Activated naive CD4-positive, alpha-beta T cell treated with anti-CD3 and anti-CD28 coated beads, Interleukin-2, amount 50 U/mL, for 72 hours (primary cell): ENCODE measurements around the gene ELP1. TPM values are rescaled to one million over a fixed set of nuclear protein-coding genes. Genes with fewer than 3 reads are reported as not detected.
A peak's percentile ranks its signal among the peaks of the same experiment; 100 is the strongest.
"Not testable (repeated sequence)": the region's sequence is repeated elsewhere in the genome, so short reads cannot be mapped to it uniquely, and the experiment has no call there.

ENCODE experiments used
- ATAC-seq, 2 donors: fragments of 150-1000 bp; cut with Tn5 transposase; 2 replicates each; pipeline ENCODE4 v1.10.0; 2021; ENCODE audit warnings: mild to moderate bottlenecking in 2 of 2, moderate library complexity in 2 of 2
- DNase-seq, 2 donors: peaks; one replicate each; pipeline ENCODE4 v3.0.0; 2021 to 2022; ENCODE audit warnings: low spot score in 2 of 2
- H3K27ac Mint-ChIP-seq, 2 donors: one replicate each; pipeline ENCODE4 v1.8.0; 2022; ENCODE audit warnings: mild to moderate bottlenecking in 2 of 2, mixed read lengths in 2 of 2
- H3K36me3 Mint-ChIP-seq, 2 donors: one replicate each; pipeline ENCODE4 v1.8.0; 2022; ENCODE audit warnings: mixed read lengths in 2 of 2
- H3K9me3 Mint-ChIP-seq, 2 donors: one replicate each; pipeline ENCODE4 v1.8.0; 2022; ENCODE audit warnings: mixed read lengths in 2 of 2
- total RNA-seq, 2 donors: library from RNA; stranded (reverse); gene quantifications; one replicate each; pipeline ENCODE4 v1.2.3, GENCODE V29; 2022

Gene ELP1, protein sequence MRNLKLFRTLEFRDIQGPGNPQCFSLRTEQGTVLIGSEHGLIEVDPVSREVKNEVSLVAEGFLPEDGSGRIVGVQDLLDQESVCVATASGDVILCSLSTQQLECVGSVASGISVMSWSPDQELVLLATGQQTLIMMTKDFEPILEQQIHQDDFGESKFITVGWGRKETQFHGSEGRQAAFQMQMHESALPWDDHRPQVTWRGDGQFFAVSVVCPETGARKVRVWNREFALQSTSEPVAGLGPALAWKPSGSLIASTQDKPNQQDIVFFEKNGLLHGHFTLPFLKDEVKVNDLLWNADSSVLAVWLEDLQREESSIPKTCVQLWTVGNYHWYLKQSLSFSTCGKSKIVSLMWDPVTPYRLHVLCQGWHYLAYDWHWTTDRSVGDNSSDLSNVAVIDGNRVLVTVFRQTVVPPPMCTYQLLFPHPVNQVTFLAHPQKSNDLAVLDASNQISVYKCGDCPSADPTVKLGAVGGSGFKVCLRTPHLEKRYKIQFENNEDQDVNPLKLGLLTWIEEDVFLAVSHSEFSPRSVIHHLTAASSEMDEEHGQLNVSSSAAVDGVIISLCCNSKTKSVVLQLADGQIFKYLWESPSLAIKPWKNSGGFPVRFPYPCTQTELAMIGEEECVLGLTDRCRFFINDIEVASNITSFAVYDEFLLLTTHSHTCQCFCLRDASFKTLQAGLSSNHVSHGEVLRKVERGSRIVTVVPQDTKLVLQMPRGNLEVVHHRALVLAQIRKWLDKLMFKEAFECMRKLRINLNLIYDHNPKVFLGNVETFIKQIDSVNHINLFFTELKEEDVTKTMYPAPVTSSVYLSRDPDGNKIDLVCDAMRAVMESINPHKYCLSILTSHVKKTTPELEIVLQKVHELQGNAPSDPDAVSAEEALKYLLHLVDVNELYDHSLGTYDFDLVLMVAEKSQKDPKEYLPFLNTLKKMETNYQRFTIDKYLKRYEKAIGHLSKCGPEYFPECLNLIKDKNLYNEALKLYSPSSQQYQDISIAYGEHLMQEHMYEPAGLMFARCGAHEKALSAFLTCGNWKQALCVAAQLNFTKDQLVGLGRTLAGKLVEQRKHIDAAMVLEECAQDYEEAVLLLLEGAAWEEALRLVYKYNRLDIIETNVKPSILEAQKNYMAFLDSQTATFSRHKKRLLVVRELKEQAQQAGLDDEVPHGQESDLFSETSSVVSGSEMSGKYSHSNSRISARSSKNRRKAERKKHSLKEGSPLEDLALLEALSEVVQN (N-terminal part only)
- total RNA-seq = 10 to 100 TPM; 22.0 to 32.4 TPM

GRCh38 chr9:108933718-108934322 is at the start of gene ELP1:
ELP1 (minus strand) TSS chr9:108934124; CDS start chr9:108931146, 2,978 bp downstream.
- H3K9me3 Mint-ChIP-seq = no peaks in the 10 kb centered on the region
- peaks cover 0 to 17% of the 10 kb centered on the region in 2 donors for H3K36me3 Mint-ChIP-seq
- DNase-seq (peak; percentile 87 to 91), ATAC-seq (peak; percentile 91 to 93)
- peak within 1 kb of the TSS; percentile 98 to 99 for H3K27ac Mint-ChIP-seq

DNA sequence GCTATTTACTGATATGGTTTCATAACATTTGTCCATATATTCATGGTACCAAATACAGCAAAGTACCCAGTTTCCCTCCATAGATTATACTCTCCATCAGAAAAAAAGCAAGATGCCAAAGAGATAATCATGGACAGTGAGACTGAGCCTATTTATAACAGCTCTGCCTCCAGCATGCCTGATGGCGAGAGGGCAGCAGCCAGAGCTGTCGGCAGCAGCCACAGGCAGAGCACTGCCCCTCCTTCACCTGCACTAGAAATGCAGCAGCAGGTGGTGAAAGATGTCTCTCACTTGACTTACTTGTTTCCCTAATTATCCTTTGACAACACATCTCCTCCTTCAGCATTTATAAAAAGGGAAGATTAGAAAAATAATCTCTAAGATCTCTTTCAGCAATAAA is 47.0 kb upstream of the ELP1 start:
- no peak for DNase-seq
- peaks cover 0 to 7% of the 10 kb centered on the region in 2 donors for H3K36me3 Mint-ChIP-seq
- no peak for ATAC-seq
- H3K27ac Mint-ChIP-seq = no peak overlapping the region
- H3K9me3 Mint-ChIP-seq = no peaks in the 10 kb centered on the region

DNA sequence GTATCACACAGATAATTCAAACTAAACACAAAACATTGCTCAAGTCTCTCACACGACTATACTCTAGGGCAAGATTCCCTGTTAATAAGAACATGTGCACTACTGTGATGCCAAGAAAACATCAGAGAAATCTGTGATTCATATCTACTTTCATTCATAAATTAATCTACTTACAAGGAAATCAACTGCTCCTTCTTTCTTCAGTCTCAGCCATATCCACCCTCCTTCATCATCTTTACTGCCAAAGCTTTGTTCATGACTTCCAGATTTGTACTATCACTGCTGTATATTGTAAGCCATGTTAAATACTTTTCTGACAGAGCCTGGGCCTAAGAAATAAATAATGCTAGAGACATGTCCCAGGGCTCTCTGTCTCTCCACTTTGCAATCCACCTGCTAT is 44.3 kb upstream of the ELP1 start:
- Mint-ChIP-seq H3K27ac (no peak overlapping the region), H3K9me3 (no peaks in the 10 kb centered on the region), H3K36me3 (peaks cover 0 to 7% of the 10 kb centered on the region in 2 donors)
- no peak for ATAC-seq
- no peak for DNase-seq

- no peak overlapping the region for H3K27ac Mint-ChIP-seq
- peaks cover 13 to 21% of the 10 kb centered on the region in 2 donors for H3K36me3 Mint-ChIP-seq
- H3K9me3 Mint-ChIP-seq = peaks cover 0 to 7% of the 10 kb centered on the region in 2 donors
Observed at GRCh38 chr9:108973895-108974294, 40.0 kb upstream of the ELP1 start.

DNA sequence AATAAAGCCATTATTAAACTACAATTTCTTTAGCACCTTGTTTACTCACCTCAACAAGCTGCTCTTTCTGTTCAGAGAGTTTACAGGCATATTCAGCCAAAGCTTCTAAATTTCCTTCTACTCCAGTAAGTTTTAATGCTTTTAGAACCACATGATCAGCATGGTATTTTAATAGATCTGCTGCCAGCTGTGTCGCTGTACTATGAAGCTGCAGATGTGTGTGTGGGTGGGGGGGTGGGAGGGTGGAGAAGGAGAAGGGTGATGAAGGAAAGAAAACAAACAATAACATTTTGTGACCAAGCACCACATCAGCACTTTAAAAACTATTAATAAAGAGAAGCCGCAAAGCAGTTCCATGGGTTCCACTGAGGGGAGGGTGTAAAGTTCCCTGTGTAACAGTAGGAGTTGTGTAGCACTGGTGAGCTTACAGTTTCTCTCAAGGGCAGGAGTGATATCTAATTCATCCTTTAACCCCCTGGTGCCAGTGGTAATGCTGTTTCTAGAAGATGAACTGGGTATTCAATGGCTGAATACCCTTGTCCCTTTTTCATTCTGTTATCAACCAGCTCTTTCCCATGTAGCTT is 38.8 kb upstream of the ELP1 start:
- DNase-seq (no peak), ATAC-seq (no peak)
- H3K36me3 Mint-ChIP-seq = peaks cover 13 to 16% of the 10 kb centered on the region in 2 donors
- no peak overlapping the region for H3K27ac Mint-ChIP-seq
- peaks cover 0 to 7% of the 10 kb centered on the region in 2 donors for H3K9me3 Mint-ChIP-seq

More at GRCh38 chr9:108973895-108974294, 40.0 kb upstream of the ELP1 start:
- ATAC-seq (no peak), DNase-seq (no peak)

GRCh38 chr9:108972186-108972585 is 38.3 kb upstream of the ELP1 start:
- Mint-ChIP-seq H3K36me3 (peaks cover 13 to 16% of the 10 kb centered on the region in 2 donors), H3K9me3 (peaks cover 0 to 7% of the 10 kb centered on the region in 2 donors), H3K27ac (no peak overlapping the region)
- DNase-seq (no peak), ATAC-seq (no peak)

GRCh38 chr9:108971392-108971791 is 37.5 kb upstream of the ELP1 start:
- not testable (repeated sequence) for H3K9me3 Mint-ChIP-seq, H3K27ac Mint-ChIP-seq, ATAC-seq, DNase-seq
- H3K36me3 Mint-ChIP-seq = peaks cover 13 to 16% of the 10 kb centered on the region in 2 donors

DNA sequence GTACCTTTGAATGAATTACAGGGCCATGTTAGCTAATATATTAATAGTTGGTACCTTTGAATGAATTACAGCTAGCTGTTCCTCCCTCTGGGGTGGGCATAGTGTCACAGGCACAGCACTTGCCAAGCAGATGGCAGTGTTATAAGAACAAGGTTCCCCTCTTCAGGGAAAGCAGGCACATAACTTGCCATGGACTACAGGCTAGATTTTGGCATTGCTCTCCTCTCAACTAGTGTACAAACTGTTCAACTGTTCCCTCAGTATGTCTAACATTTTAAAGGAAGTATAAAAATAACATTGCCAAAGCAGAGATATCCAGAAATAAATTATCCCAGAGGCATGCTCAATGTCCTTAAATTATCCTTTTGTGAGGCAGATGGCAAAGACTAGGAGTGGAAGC is 34.0 kb upstream of the ELP1 start:
- DNase-seq (no peak), ATAC-seq (no peak)
- peaks cover 0 to 7% of the 10 kb centered on the region in 2 donors for H3K9me3 Mint-ChIP-seq
- H3K36me3 Mint-ChIP-seq = peaks cover 13 to 16% of the 10 kb centered on the region in 2 donors
- no peak overlapping the region for H3K27ac Mint-ChIP-seq

DNA sequence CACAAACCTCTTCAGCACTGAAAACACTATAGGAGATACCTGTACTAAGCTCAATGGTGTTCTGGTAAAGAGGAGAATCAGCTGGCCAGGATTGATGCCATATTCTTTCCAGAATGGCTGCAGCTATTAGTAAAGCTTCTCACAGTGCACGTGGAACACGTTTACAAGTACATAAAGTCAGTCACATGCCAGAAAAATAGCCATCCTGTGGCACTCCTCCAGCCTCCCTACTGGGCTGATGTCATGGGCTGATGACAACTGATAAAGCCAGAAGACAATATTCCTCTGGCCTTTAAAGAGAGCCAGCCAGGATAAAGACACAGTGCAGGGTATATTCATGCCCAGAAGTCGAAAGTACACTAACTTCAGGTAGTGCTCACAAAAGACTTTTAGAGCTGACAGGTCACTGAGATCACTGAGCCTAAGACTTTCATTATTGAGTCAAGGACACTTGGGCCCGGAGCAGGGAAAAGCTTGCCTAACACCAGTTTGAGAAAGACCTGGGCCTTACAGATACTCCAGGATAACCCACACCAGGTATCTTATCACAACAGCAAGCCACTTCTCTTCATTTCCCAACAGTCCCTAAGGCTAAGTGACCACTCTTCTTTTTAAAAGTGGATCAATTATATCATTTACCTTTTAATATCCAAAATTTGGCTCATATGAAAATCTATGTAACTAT is 29.7 kb upstream of the ELP1 start:
- no peak for ATAC-seq
- H3K9me3 Mint-ChIP-seq = no peaks in the 10 kb centered on the region
- H3K36me3 Mint-ChIP-seq = no peaks in the 10 kb centered on the region
- no peak overlapping the region for H3K27ac Mint-ChIP-seq
- no peak for DNase-seq

DNA sequence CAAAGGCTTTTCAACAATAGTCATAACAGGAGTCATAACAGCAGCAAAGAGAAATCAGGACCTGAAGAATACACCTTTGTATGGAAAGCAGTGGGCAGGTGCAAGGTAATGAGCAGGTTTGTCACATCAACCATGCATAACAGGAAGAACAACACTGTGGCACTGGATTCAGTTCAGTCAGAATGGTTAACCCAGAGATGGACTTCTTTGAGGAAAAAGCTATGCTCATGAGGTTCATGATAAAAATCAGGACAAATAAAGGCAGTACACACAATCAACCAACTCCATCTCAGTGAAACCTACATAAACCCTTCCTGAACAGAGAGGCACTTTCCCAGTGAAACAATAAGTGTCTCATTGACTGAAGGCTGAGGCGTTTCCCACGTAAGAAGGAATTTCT is 27.2 kb upstream of the ELP1 start:
- H3K9me3 Mint-ChIP-seq = no peaks in the 10 kb centered on the region
- H3K36me3 Mint-ChIP-seq = no peaks in the 10 kb centered on the region
- peak in 1 of 2 donors; percentile 7 for ATAC-seq
- peak overlapping the region in 1 of 2 donors; percentile 56 for H3K27ac Mint-ChIP-seq
- no peak for DNase-seq

GRCh38 chr9:108960331-108960730 is 26.4 kb upstream of the ELP1 start:
- no peak overlapping the region for H3K27ac Mint-ChIP-seq

DNA sequence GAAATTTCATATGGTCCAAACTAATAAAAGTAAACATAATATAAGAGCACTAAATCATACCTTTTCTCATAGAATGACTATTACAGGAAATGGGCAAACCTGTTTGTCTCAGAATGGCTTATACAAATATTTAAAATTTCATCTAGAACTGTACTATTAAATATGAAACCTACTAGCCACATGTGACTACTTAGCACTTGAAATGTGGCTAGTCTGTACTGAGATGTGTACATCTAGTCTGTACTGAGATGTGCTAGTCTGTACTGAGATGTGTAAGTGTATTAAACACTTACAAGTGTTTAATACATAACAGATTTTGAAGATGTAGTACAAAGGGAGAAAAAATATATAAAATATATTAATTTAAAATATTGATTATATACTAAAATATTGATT is 22.7 kb upstream of the ELP1 start:
- DNase-seq (no peak), ATAC-seq (peak in 1 of 2 donors; percentile 64)
- no peaks in the 10 kb centered on the region for H3K9me3 Mint-ChIP-seq
- no peaks in the 10 kb centered on the region for H3K36me3 Mint-ChIP-seq
- no peak overlapping the region for H3K27ac Mint-ChIP-seq

More at GRCh38 chr9:108960331-108960730, 26.4 kb upstream of the ELP1 start:
- ATAC-seq (no peak), DNase-seq (no peak)
- H3K36me3 Mint-ChIP-seq = no peaks in the 10 kb centered on the region
- H3K9me3 Mint-ChIP-seq = no peaks in the 10 kb centered on the region

GRCh38 chr9:108956022-108956630 is 22.2 kb upstream of the ELP1 start:
- DNase-seq = no peak
- Mint-ChIP-seq H3K36me3 (no peaks in the 10 kb centered on the region), H3K9me3 (no peaks in the 10 kb centered on the region), H3K27ac (no peak overlapping the region)
- ATAC-seq = no peak

DNA sequence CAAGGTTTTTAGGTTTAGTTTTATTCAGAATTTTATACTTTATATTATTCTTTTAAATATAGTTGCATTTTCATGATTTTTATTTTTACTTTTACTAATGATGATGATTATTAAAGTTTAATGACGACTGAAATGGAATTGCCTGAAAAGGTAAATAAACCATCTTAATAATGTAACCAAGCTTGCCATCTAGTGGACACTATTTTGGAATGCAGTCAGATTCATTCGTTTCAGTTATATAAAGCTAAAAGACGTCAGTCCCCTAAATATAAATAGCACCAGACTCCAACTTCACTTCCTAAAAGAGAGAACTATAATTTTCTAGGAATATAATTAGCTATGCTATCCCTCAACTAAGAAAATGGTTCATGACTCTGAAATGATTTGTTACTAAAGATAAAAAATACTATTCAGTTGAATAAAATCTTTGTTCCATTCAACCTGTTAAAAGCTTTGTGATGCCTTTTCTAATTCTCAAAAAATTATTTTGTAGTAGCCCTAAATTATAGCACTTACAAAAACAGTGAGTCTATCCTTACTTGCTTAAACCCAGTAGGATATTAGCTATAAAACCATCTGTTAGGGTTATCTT is 20.2 kb upstream of the ELP1 start:
- ATAC-seq (no peak), DNase-seq (no peak)
- Mint-ChIP-seq H3K36me3 (no peaks in the 10 kb centered on the region), H3K9me3 (no peaks in the 10 kb centered on the region), H3K27ac (no peak overlapping the region)

DNA sequence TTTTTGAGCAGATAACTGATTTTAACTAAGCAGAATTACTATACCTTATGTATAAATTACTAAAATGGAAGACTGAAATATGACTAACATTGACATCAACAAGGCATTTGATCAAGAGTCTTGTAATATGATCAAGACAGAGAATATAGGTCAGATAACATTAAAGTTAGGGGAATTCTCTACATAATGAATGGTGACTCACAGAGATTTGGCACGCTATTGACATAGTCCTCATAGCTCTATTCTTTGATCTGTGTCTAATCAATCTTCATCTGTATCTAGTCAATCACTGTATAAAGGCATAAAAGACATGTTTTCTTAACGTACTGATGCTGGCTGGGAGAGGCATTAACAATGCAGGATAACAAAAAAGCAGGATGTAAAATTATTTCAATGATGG is 17.7 kb upstream of the ELP1 start:
- no peak for DNase-seq
- no peaks in the 10 kb centered on the region for H3K9me3 Mint-ChIP-seq
- H3K36me3 Mint-ChIP-seq = no peaks in the 10 kb centered on the region
- no peak for ATAC-seq
- H3K27ac Mint-ChIP-seq = no peak overlapping the region
